Measurements from ENCODE around the gene IL3.
"Not testable (repeated sequence)": the region's sequence is repeated elsewhere in the genome, so short reads cannot be mapped to it uniquely, and the experiment has no call there.

Gene IL3

GRCh38 chr5:132104556-132104955 lies 44.1 kb downstream of the IL3 start:
- TF ChIP-seq, protein P1, sequence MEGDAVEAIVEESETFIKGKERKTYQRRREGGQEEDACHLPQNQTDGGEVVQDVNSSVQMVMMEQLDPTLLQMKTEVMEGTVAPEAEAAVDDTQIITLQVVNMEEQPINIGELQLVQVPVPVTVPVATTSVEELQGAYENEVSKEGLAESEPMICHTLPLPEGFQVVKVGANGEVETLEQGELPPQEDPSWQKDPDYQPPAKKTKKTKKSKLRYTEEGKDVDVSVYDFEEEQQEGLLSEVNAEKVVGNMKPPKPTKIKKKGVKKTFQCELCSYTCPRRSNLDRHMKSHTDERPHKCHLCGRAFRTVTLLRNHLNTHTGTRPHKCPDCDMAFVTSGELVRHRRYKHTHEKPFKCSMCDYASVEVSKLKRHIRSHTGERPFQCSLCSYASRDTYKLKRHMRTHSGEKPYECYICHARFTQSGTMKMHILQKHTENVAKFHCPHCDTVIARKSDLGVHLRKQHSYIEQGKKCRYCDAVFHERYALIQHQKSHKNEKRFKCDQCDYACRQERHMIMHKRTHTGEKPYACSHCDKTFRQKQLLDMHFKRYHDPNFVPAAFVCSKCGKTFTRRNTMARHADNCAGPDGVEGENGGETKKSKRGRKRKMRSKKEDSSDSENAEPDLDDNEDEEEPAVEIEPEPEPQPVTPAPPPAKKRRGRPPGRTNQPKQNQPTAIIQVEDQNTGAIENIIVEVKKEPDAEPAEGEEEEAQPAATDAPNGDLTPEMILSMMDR (IDR thresholded peaks at IDR 0.05; ENCODE audit: insufficient read depth, low read depth, low read length, missing control alignments): no peak
- H3K4me3 ChIP-seq (ENCODE audit: low read depth, low read length): no peak overlapping the region
- DNase-seq (ENCODE audit: low read depth): no peak

- DNase-seq (ENCODE audit: low read depth): no peak
- TF ChIP-seq, protein P1 (IDR thresholded peaks at IDR 0.05; ENCODE audit: insufficient read depth, low read depth, low read length, missing control alignments): no peak
- no peak overlapping the region for H3K4me3 ChIP-seq (ENCODE audit: low read depth, low read length)
Observed at GRCh38 chr5:132105688-132106087, 45.2 kb downstream of the IL3 start.

- not testable (repeated sequence) for H3K4me3 ChIP-seq (ENCODE audit: low read depth, low read length); DNase-seq (ENCODE audit: low read depth)
Observed at GRCh38 chr5:132108495-132108894, 48.0 kb downstream of the IL3 start.

GRCh38 chr5:132108957-132109356 lies 48.5 kb downstream of the IL3 start:
- not testable (repeated sequence) for H3K4me3 ChIP-seq (ENCODE audit: low read depth, low read length); DNase-seq (ENCODE audit: low read depth)

DNA sequence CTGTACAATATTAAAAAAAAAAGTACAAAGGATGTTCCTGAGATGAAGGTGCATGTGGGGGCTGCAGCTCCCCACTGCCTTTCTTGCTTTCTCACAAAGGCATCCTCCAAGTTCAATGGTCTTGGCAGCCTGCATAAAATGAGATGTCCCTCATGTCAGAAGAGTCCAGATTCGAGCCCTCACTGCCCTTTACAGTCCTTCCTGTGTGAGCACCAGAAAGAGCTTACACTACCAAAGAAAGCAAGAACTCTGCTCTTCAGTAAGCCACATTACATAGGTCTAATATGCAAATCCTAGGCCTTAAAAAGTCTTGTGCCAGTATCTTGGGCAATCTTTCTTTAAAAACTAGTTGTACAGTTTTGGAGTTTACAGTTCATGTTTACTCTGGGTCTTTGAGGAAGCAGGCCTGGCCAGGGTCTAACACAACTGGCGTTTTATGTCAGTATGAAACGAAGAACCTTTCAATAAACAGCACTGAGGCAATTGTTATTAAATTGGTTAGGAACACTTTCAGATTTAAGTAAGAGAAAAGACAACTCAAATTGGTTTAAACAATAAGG lies 49.1 kb downstream of the IL3 start:
- no peak overlapping the region for H3K4me3 ChIP-seq (ENCODE audit: low read depth, low read length)
- TF ChIP-seq, protein P1 (IDR thresholded peaks at IDR 0.05; ENCODE audit: insufficient read depth, low read depth, low read length, missing control alignments): no peak
- DNase-seq (ENCODE audit: low read depth): no peak

GRCh38 chr5:132110195-132110594 lies 49.7 kb downstream of the IL3 start:
- H3K4me3 ChIP-seq (ENCODE audit: low read depth, low read length): no peak overlapping the region
- TF ChIP-seq, protein P1 (IDR thresholded peaks at IDR 0.05; ENCODE audit: insufficient read depth, low read depth, low read length, missing control alignments): no peak
- no peak for DNase-seq (ENCODE audit: low read depth)

- DNase-seq (ENCODE audit: low read depth): no peak
- TF ChIP-seq, protein P1 (IDR thresholded peaks at IDR 0.05; ENCODE audit: insufficient read depth, low read depth, low read length, missing control alignments): no peak
Observed at GRCh38 chr5:132110930-132111329, 50.5 kb downstream of the IL3 start.

DNA sequence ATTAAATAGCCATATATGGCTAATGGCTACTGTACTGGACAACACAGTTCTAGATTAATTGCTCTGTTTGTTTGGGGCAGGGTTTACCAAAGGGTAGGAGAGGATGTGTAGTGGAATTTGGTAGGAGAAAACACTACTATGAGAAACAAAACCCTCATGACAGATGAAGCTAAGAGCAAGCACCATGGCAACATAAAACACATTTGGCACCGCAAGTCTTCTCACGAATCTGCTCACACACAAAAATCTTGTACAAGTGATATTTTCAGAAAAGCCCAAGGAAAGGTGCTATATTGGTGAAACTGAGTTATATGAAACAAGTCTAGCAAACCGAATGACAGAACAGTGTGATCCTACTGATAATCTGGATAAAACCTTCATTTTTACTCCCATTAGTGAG lies 51.7 kb downstream of the IL3 start:
- H3K4me3 ChIP-seq (ENCODE audit: low read depth, low read length): no peak overlapping the region
- TF ChIP-seq, protein P1 (IDR thresholded peaks at IDR 0.05; ENCODE audit: insufficient read depth, low read depth, low read length, missing control alignments): no peak
- DNase-seq (ENCODE audit: low read depth): no peak

More at GRCh38 chr5:132110930-132111329, 50.5 kb downstream of the IL3 start:
- H3K4me3 ChIP-seq (ENCODE audit: low read depth, low read length): no peak overlapping the region
